CD4-positive, alpha-beta T cell treated with Interleukin-4 for 4 hours (primary cell): ENCODE data around the gene ZNF512.
"Not testable (repeated sequence)": the region's sequence is repeated elsewhere in the genome, so short reads cannot be mapped to it uniquely, and the experiment has no call there.

Experiments
- DNase-seq: peaks from one replicate; pipeline ENCODE4 v3.0.0-alpha.2; 2020

ZNF512 gene

DNA sequence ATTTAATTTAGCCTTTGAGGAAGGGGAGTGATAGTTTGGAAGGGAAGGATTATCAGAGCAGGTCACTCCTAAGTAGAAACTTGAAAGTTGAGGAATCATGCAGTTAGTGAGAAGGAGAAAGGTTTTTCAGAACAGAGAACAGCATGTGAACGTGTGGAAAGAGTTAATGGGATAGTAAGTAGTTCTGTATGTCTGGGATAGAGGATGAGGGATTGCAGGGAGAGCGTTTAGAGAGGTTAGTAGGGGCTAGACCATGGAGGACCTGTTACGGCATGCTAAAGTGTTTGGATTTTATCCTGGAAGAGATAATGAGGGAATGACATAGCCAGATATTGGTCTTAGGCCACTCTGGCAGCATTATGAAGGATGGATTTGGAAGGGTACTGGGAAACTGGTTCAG, 1.8 kb downstream of the ZNF512 start:
- no peak for DNase-seq

DNA sequence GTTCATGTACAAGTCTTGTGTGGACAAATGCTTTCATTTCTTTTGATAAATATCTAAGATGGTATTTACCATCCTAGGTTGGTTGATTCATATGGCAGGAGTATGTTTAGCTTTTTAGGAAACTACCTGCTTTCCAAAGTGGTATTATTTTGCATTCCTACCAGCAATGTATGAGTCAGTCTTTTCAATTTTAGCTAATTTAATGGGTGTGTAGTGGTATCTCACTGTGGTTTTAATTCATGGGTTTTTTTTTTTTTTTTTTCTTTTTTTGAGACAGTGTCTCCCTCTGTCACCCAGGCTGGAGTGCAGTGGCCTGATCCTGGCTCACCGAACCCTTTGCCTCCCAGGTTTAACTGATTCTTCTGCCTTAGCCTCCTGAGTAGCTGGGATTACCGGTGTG, 4.2 kb downstream of the ZNF512 start:
- peak; percentile 27 for DNase-seq

DNA sequence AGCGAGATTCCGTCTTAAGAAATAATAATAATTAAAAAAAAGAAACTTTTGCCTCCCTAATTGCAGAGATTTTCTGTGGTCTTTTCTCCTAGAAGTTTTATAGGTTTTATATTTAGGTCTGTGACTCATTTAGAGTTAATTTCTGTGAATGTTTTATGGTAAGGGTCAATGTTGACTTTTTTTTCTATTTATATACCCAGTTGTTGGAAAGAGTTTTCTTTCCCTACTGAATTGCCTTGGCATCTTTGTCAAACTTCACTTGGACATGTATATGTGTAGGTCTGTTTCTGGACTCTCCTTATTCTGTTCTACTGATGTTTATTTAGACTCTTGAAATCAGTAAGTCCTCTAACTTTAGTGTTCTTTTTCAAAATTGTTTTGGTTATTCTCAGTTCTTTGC, 5.5 kb downstream of the ZNF512 start:
- DNase-seq, result no peak

DNA sequence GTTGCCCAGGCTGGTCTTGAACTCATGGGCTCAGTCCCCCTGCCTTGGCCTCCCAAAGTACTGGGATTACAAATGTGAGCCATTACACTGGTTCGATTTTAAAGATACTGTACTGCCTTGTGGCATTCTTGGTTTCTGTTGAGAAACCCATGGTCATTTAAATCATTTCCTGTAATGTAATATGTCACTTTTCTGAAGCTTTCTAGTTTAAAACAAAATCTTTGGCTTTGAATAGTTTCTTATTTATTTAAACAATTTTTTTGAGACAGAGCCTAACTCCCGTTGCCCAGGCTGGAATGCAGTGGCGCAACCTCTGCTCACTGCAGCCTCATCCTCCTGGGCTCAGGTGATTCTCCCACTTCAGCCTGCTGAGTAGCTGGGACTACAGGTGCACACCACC, 8.9 kb downstream of the ZNF512 start:
- no peak for DNase-seq

DNA sequence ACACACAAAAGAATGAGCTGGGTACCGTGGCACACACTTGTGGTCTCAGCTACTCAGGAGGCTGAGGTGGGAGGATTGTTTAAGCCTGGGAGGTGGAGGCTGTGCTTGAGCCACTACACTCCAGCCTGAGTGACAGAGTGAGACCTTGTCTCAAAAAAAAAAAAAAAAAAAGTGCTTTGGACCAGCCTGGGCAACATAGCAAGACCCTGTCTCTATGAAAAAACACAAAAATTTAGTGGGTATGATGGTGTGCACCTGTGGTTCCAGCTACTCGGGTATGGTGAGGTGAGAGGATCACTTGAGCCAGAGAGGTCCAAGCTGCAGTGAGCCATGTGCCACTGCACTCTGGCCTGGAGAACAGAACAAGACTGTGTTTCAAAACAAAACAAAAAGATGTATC, 10.4 kb downstream of the ZNF512 start:
- DNase-seq, result no peak

DNA sequence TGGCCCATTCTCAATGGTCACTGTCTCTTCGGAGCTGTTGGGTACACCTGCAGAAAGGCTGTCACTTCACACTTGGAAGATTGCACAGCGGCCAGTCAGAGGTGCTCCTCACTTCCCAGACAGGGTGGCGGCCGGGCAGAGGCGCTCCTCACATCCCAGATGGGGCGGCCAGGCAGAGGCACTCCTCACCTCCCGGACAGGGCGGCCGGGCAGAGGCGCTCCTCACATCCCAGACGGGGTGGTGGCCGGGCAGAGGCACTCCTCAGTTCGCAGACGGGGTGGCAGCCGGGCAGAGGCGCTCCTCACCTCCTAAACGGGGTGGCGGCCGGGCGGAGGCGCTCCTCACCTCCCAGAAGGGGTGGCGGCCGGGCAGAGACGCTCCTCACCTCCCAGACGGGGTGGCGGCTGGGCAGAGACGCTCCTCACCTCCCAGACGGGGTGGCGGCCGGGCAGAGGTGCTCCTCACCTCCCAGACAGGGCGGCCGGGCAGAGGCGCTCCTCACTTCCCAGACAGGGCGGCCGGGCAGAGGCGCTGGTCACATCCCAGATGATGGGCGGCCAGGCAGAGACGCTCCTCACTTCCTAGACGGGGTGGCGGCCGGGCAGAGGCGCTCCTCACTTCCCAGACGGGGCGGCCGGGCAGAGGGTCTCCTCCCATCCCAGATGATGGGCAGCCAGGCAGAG, 11.3 kb downstream of the ZNF512 start:
- DNase-seq, result not testable (repeated sequence)

DNA sequence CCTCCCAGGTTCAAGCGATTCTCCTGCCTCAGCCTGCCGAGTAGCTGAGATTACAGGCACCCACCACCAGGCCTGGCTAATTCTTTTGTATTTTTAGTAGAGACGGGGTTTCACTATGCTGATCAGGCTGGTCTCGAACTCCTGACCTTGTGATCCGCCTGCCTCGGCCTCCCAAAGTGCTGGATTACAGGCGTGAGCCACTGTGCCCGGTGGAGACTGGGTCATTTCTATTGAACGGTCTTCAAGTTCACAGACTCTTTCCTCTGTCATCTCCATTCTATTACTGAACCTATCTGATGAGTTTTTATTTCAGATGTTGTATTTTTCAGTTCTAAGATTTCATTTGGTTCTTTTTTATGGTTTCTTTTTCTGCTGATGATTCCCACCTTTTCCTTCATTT, 12.6 kb downstream of the ZNF512 start:
- not testable (repeated sequence) for DNase-seq

DNA sequence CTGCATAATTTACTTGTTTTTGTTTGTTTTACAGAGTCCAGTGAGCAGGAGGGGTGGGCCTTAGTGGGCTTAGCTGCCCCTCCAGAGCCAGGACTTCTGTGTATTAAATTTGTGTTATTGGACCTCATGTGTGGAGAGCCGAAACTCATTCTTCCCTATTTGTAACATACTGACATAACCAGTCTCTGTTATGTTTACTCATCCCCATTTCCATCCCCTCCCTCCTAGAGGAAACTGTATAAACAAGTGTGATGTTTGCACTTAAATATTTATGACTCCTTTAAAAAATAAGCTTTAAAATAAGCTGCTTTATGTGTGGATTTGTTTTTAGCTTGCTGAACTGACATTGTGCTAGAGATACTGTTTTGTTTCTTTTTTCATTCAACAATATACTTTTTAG, 13.8 kb downstream of the ZNF512 start:
- DNase-seq, result no peak

DNA sequence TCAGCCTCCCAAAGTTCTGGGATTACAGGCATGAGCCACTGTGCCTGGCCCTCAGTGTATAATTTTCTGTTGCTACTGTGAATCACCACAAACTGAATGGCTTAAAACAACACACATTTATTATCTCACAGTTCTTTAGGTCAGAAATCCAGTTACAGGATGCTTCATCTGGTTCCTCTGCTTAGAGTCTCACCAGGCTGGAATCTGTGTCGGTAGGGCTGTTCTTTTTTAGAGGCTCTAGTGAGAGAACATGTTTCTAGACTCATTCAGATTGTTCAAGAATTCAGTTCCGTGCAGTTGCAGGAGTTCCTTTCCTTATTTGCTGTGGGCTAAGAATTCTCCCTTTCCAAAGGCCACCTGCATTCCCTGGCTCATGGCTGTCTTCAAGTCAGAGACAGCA, 23.8 kb downstream of the ZNF512 start:
- no peak for DNase-seq

DNA sequence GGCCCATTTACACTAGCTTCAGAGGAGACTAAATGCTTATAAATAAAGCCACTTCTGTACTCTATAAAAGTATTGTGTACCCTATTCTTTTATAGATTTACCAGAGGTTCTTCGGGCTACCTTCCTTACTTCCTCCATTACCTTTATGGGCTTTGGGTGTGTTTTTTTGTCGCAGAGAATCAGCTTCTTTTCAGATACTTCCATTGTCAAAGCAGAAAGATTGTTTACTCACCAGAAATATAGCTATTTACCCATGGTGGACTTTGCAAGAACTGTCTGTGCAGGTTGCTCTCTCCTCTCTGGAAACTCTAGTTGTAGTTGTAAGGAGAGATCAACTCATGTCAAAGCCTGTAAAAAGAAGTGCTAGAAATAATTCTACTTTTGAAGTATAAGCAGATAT, 31.1 kb downstream of the ZNF512 start:
- no peak for DNase-seq

DNA sequence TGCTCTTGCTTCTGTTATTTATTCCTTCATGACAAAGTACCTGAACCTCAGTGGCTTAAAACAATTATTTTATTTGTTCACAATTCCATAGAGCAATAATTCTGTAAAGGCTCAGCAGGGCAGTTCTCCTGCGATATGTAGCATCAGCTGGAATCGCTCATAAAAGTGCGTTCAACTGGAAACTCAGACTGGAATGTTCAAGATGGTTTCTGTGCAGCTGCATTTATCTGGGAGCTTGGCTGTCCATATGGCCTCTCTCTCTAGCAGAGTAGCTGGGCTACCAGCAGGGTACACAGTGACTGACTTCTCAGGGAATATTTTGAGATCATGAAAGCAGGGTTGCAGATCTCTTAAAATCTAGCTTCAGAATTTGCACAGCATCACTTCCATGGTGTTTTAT, 32.5 kb downstream of the ZNF512 start:
- no peak for DNase-seq

DNA sequence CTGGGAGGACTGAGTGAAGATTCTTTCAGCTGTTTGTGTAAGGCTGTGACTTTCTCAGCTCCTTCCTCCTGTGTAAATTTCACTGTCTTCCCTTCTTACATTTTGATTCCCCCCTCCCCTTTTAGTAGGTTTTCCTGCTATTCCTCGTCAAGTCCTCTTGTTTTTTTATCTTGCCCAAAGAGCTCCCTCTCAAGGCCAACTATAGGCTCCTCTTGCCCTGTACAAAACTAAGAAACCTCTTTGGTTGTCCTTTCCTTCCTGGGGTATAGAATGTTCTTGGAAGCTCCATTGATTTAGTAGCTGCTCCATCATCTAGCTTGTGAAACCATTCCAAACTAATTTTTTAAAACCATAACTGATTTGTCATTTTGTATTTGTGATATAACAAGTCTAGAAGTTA, 38.7 kb downstream of the ZNF512 start:
- DNase-seq, result no peak

DNA sequence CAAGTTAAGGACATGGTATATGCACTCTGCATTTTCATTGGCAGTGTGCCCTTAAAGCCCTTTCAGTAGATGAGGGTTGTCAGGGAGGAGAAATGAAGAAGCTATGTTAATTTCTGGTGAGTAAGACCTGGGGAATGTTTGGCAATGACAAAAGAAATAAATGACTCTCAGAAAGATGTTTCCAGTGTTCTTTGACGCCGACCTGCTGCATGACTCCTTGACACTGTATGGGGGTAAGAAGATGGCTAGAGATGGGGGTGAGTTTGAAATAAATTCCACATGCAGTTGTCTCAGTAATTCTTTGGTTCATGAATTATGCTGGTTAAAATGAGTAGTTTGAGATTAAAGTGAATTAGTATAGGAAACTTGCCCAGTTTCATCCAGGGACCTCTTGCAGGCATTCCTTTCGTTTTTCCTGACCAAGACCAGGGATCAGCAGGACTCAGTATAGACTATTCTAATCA, 40.1 kb downstream of the ZNF512 start:
- DNase-seq, result no peak

DNA sequence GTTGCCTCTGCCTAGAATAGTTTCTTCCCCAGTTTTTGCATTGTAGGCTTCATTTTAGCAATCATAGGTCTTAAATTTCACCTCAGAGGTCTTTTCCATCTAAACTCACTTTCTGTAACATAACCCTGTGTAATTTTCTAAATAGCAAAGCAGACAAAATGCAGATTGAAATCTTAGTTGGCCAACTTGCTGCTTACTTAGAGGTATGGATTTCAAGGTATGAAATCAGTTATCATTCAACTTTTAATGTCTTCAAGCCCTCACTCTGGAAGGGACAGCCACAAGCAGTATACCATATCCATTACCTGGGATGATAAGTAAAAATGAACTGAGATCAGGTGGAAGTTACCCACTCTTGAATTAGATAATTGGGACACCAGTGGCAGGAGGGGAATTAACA, 42.1 kb downstream of the ZNF512 start:
- no peak for DNase-seq

DNA sequence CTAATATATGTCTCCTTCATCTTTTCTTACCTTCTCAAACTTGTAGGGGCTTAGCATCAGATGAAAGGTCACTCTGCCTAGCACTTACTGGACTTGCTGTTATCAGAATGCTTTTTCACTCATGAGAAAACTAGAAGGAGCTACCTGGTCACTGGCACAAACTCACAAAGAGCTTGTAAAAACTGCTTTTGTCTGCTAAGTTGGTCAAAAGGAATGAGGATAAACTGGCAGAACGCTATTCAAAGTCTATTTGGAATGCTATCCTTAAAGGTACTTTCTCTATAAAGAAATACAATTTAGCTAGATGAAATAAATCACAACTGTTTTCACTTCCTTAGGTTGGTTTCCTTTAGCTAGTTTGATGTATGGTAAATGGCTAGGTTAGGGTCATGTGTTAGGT, 43.5 kb downstream of the ZNF512 start:
- not testable (repeated sequence) for DNase-seq

DNA sequence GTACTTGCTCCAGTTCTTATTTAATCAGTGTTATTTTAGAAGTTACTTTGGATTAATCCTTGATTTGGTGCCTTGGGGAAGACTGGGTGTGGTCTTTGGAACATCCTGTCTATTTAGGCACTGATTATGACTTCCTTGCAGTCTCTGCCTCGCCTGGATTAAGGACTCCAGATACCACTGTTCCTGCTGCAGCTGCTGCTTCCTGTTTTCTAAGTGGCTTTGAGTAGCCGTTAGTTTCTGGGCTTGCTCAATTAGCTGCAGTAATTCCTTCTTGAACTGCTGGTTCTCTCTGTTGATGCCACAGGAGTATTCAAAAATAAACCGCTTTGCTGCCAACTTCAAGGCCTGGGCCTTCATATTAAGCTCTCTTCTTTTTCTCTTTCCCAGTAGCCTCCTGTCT, 44.1 kb downstream of the ZNF512 start:
- DNase-seq, result not testable (repeated sequence)

DNA sequence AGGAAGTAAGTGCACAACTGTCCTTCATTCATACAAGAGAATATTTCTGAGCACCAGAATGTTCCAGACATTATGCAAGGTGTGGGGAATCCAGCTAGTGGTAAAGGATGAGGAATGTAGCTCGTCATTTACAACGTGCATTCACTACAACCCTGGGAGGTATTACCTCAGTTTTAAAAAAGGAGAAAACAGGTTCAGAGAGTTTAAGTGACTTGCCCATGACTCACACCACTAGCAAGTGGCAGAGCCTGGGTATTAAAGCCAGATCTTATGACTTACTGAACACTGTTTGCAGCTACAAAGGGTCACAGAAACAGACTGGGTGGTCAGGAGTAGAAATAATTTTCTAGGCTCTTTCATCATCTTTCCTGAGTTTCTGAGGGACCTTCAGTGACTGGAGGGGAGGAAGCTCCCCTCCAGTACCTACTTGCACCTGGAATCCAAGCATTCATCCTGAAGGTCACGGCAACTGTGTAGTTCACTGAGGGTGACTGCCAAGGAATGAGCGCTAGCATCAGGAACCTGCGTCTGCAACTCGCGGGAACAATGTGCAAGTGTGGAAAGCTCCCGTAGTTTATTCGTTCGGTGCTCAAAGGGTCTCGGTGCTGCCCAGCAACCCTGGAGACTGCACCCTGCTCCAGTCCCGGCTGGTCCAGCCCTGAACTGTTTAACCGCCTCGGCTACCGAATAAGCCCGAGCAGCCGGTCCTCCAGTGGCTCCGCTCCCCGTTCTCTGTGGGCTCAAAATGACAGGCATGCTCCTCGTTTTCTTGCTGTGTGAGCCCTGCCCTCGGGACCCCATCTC, 45.3 kb downstream of the ZNF512 start:
- peak; percentile 20 for DNase-seq

DNA sequence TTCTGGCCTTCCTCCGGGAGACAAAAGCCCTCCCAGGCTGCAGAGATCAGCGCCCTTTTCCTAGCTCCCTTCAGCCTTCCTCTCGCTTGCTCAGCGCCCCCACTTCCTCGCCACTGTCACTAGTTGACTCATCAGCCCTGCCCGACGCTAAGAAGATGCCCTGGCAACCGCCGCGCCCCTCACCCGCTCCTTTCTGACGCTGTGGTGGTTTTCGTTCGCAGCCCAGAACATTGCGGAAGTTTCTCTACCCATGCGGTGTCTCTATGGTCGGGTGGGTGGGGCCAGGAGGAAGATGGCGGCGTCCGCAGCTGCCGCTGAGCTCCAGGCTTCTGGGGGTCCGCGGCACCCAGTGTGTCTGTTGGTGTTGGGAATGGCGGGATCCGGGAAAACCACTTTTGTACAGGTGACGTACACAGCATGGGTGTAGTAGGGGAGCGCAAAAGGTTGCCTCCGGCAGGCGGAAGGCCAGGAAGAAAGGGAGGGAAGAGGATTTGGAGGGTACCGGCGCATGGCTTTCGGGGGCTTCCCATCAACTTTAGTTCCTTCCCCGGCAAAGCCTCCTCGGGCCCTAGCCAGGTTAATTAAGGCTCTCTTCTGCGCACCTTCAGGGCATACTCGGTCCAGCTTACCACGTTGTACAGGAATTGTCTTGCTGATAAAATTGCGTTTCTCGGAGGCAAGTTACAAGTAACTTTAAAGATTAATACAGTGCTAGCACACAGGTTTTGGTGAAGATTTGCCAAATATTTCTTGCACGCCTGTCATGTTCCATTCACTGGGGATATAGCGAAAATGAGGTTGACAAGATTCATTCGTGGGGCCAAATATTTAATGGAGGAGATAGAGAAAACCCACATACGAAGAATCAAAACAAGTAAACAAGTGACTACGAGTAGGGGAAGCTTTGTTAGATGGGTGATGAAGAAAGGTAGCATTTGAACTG, 46.2 kb downstream of the ZNF512 start, which contains the start of the genes CCDC121 and GPN1:
Gene CCDC121, minus strand, starts transcription at position 246 of the 943 bp plus-strand sequence. CDS start 1,213 bp downstream, outside the sequence.
Gene GPN1, plus strand, starts transcription at position 284 of the 943 bp plus-strand sequence. Its CDS starts 9 bp downstream, at position 293.
- DNase-seq, result peak; percentile 95

DNA sequence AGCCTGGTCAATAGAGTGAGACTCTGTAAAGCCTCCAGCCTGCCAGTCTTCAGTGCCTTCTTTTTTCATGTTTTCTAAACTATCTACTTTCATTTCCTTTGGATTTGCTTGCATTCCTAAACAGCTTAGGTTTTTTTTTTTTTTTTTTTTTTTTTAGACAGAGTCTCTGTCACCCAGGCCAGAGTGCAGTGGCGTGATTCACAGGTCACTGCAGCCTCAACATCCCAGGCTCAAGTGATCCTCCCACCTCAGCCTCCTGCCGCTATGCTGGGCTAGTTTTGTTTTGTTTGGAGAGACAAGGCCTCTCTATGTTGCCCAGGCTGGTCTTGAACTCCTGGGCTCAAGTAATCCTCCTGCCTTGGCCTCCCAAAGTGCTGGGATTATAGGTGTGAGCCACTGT, 47.4 kb downstream of the ZNF512 start:
- DNase-seq, result not testable (repeated sequence)

DNA sequence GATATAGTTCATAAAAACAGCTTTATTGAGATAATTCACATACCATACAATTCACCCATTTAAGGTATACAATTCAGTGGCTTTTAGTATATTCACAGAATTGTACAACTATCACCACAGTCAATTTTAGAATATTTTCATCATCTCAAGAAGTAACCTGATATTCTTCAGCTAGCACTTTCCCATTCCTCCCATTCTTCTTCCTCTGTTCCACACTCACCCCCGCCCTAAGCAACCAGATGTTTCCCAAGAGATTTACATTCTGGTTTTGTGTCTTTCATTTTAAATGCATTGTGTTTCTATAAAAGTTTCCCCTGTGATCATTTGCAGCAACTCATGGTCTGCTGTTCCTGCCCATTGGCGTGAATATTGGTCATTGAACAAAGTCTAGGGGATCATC, 51.4 kb downstream of the ZNF512 start:
- no peak for DNase-seq

DNA sequence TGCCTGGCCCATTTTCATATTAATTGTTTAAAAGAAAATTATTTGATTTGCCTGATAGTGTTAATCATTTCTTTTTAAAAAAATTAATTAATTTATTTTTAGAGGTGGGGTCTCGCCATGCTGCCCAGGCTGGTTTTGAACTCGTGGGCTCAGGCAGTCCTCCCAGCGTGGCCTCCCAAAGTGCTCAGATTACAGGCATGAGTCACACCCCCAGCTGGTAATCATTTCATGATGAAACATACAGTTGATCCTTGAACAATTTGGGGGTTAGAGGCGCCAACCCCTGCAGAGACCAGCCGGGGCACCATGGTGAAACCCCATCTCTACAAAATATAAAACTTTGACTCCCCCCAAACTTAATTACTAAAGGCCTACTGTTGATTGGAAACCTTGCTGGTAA, 53.9 kb downstream of the ZNF512 start:
- no peak for DNase-seq

DNA sequence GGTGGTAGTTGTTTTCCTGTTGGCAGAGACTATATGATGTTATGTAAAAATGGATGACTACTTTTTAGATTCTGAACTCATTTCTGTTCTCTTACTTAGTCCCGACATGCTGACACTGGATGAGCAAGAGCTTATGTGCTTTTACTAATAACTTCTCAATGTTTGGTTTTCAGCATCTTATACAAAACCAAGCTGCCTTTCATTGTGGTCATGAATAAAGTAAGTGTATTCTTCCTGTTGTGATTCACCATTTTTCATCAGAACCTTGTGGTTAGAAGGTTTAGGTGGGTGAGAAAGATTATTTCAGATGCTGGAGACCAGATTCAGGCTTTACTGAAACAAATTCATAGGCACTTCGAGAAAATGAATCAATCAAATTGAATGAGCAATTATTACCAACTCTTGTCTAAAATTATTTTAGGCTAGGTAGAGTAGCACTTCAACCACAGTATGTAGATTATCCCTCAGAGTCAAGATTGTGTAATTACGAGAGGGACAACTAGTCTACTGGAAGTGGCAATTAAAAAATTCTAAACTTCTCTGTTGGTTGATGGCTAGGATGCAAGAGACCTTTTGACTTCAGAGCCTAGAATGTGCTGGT, 55.3 kb downstream of the ZNF512 start:
- DNase-seq, result peak; percentile 76

DNA sequence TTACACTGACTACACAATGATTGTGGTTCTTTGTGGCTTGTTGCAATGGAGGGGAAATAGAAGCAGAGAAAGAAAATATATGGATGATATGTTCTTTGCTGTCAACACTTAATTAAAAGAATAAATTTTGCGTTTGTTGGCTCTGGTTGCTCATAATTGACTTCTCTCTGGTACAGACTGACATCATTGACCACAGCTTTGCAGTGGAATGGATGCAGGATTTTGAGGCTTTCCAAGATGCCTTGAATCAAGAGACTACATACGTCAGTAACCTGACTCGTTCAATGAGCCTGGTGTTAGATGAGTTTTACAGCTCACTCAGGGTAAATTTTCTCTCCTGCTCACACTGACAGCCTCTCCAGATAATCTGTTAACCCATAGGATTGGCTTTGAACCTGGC, 55.9 kb downstream of the ZNF512 start:
- DNase-seq, result no peak
